ENCODE measurements around the gene GDI2.

- TF ChIP-seq, protein P1, sequence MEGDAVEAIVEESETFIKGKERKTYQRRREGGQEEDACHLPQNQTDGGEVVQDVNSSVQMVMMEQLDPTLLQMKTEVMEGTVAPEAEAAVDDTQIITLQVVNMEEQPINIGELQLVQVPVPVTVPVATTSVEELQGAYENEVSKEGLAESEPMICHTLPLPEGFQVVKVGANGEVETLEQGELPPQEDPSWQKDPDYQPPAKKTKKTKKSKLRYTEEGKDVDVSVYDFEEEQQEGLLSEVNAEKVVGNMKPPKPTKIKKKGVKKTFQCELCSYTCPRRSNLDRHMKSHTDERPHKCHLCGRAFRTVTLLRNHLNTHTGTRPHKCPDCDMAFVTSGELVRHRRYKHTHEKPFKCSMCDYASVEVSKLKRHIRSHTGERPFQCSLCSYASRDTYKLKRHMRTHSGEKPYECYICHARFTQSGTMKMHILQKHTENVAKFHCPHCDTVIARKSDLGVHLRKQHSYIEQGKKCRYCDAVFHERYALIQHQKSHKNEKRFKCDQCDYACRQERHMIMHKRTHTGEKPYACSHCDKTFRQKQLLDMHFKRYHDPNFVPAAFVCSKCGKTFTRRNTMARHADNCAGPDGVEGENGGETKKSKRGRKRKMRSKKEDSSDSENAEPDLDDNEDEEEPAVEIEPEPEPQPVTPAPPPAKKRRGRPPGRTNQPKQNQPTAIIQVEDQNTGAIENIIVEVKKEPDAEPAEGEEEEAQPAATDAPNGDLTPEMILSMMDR (conservative IDR thresholded peaks at IDR 0.05 in 1 of 2, IDR thresholded peaks at IDR 0.05 in 1 of 2; ENCODE audit: extremely low read depth in 1 of 2, insufficient read depth in 1 of 2, low read depth in 1 of 2, low read length in 2 of 2) = no peak
- TF ChIP-seq EZH2 (IDR thresholded peaks at IDR 0.05; ENCODE audit: borderline replicate concordance, low read length) = no peak
Observed at GRCh38 chr10:5744849-5745248, 68.4 kb downstream of the GDI2 start.

Data from mammary epithelial cell (primary cell).